DND-41 (cell line): ENCODE measurements around the gene KCNIP2.

Experiments used
- CTCF ChIP-seq: IDR thresholded peaks from 2 replicates; pipeline ENCODE4 v1.5.1; 2012; ENCODE audit warnings: borderline replicate concordance, low read length, moderate library complexity, mild to moderate bottlenecking; ENCODE audit not compliant: poor library complexity, severe bottlenecking; ENCODE audit errors: extremely low read depth
- EZH2 ChIP-seq: IDR thresholded peaks from 3 replicates; pipeline ENCODE4 v1.6.1; 2012; ENCODE audit warnings: borderline replicate concordance, low read depth, mild to moderate bottlenecking, moderate library complexity, low read length, inconsistent platforms; ENCODE audit not compliant: severe bottlenecking

GRCh38 chr10:101841826-101842225, 1.8 kb downstream of the KCNIP2 start:
- TF ChIP-seq CTCF = no peak
- no peak for TF ChIP-seq EZH2
